HG02678 (cell line): ENCODE results near the gene PLS1.
"Not testable (repeated sequence)": the region's sequence is repeated elsewhere in the genome, so short reads cannot be mapped to it uniquely, and the experiment has no call there.

Source experiments
- ATAC-seq: cut with Tn5 transposase; IDR thresholded peaks from one replicate; pipeline ENCODE4 v1.9.1; 2021; ENCODE audit warnings: mild to moderate bottlenecking, moderate library complexity; ENCODE audit not compliant: unreplicated experiment

The PLS1 gene

DNA sequence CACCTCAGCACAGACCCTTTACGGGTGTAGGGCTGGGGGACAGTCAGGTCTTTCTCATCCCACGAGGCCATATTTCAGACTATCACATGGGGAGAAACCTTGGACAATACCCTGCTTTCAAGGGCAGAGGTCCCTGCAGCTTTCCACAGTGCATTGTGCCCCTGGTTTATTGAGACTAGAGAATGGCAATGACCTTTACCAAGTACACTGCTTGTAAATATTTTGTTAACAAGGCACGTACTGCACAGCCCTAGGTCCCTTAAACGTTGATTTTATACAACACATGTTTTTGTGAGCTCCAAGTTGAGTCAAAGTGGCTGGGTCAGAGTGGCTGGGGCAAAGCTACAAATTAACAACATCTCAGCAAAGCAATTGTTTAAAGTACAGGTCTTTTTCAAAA lies 156.4 kb downstream of the PLS1 start:
- ATAC-seq: not testable (repeated sequence)

DNA sequence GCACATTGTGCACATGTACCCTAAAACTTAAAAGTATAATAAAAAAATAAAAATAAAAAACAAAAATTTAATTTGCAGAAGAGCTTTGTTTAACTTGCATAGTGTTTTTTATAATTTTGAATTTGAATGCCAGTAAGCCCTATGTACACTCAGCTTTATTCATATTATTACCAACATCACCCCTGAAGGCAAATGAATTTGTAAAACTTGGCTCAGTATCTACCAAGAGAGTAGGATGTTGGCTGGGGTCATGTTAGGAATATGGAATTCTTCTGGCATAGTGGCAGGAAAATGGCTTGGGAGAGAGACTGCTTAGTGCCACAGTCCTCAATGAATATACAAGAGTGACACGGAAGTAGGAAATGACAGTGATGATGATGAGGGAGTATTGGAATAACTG lies 158.3 kb downstream of the PLS1 start:
- no peak for ATAC-seq
